ENCODE data around the gene MACROH2A2.
"Not testable (repeated sequence)": the region's sequence is repeated elsewhere in the genome, so short reads cannot be mapped to it uniquely, and the experiment has no call there.

Gene MACROH2A2

DNA sequence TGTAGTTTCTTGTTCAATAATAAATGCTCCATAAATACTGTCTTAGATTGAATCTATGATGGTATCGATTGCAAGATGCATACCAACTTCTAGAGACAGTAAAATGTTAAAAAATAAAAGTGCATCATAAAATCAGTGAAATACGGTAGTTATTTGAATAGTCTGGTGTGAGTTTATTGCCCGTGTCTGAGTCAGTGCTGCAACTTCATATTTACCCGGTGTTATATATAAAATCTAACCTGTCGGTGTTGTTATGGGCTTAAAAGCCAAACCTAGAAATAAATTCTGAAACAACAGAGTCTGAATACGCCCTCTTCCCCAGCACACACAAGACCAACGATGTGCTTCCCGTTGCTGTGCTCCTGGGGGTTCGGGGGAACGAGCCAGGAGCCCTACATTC, 16.3 kb downstream of the MACROH2A2 start:
- no peak for DNase-seq

DNA sequence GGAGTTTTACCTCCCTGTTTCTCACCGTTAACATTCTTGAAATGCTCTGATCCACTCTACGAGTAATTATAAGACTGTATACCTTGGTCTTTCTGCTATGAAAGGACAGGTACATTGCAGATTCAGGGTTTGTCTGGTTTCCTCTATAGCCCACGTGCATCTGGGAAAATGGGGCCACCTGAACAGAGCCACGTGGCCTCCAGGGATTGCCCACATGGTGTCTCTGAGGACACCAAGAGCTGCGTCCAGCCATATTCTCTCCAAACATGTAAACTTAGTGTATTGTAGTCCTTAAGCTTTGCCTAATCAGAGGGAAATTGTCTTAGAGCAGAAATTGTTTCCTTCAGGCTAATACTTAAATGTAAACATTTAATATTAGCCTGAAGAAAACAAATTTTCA, 16.7 kb downstream of the MACROH2A2 start:
- no peak for DNase-seq

DNA sequence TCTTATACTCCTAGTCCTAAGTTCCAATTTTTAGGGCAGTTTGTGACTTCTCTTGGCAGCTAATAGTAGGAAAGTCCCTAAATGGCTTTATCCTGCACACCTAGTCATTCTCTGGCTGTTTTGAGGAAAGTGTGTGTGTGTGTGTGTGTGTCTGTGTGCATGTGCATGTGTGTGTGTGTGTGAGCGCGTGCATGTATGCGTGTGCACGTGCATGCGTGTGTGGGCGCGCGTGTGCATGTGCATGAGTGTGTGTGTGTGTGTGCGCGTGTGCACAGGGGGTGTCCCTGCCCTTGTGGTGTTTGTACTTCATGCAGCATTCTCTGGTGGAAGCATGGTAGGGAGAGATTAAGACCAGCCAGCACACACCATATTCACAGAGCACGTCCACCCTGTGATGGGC, 18.2 kb downstream of the MACROH2A2 start:
- no peak for DNase-seq

DNA sequence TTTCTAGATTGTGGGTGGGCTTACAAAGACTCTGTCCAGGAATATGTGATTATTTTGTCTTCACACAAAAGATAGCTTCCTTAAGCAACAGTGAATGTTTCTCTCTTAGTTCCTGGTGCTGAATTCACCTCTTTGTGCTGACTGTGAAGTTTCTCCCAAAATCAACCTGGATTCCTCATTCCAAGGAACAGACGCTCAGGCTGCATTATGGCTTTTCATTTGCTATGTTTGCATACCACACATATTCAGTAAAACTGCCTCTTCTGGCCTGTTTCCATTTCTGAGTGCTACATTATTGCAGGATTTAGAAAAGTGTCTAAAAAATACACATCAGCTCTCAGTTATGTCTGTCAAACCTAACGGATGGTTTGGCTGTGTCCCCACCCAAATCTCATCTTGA, 21.5 kb downstream of the MACROH2A2 start:
- DNase-seq: no peak

DNA sequence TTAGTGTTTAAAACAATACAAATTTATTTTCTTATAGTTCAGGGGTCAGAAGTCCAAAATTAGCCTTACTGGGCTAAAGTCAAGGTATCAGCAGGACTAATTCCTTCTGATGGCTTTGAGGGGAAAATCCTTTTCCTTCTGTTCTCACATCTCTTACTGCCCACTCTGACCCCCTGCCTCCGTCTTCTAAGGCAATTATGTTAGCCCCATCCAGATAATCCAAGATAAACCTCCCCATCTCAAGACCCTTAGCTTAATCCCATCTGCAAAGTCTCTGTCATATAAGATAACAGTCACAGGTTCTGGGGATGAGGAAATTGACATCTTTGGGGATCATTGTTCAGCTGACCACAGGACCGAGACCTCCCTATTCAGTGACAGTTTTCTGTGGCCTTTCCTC, 22.3 kb downstream of the MACROH2A2 start:
- DNase-seq: no peak

DNA sequence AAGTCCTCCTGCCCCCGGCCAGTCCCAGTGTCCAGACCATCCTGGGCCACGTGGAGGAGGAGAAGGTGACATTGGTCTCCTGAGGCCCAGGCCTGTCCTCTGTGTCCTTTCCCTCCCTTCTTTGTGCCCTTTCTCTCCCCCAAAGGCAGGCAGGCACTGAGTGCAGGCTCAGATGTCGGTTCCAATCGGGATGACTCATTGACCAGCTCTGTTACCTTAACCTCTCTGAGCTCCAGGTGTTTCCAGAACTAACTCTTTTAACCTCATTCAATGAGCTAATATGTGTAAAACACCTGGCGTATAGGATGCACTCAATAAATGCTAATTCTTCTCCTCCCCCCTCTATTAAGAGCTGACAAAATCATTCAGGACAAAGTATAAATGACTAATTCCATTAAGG, 25.7 kb downstream of the MACROH2A2 start:
- DNase-seq: no peak

DNA sequence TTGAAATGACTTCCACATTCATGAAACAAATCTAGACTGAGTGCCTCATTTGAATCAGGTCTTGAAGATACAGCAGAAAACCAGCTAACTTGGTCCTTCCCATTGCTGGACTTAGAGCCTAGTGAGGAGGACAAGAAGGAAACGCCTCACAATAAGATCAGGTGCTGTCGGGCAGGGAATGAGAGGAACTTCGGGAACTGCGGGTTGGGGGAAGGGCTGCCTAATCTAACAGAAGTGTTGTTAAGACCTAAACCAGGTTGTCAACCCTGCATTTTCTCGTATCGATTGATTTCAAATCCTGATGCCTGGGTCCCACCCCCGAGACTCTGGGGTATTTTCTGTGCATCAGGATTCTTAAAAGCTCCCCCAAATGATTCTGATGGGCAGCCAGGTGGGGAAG, 26.3 kb downstream of the MACROH2A2 start:
- DNase-seq: no peak

DNA sequence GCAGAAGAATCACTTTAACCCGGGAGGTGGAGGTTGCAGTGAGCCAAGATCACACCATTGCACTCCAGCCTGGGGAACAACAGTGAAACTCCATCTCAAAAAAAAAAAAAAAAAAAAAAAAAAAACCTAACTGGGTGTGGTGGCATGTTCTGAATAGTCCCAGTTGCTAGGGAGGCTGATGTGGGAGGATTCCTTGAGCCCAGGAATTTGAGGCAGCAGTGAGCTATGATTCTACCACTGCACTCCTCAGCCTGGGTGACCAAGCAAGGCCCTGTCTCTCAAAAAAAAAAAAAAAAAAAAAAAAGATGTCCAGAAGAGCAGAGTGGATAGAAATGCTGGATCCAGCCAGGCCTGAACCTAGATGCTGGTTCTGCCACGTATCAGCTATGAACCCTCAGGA, 28.1 kb downstream of the MACROH2A2 start:
- not testable (repeated sequence) for DNase-seq

DNA sequence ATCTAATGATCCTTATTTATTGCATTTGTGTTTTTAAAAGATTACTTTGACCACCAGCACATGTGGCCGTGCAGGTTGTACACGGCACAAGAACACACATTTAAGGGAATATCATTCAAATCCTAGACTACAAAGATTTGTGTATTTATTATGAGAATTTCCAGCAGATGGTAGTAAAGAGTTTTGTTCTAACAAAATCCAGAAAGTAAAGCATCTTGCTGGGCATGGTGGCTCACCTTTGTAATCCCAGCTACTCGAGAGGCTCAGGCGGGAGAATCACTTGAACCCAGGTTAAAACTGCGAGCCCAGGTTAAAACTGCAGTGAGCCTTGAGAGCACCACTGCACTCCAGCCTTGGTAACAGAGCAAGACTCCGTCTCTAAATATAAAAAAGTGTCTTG, 31.5 kb downstream of the MACROH2A2 start:
- no peak for DNase-seq

DNA sequence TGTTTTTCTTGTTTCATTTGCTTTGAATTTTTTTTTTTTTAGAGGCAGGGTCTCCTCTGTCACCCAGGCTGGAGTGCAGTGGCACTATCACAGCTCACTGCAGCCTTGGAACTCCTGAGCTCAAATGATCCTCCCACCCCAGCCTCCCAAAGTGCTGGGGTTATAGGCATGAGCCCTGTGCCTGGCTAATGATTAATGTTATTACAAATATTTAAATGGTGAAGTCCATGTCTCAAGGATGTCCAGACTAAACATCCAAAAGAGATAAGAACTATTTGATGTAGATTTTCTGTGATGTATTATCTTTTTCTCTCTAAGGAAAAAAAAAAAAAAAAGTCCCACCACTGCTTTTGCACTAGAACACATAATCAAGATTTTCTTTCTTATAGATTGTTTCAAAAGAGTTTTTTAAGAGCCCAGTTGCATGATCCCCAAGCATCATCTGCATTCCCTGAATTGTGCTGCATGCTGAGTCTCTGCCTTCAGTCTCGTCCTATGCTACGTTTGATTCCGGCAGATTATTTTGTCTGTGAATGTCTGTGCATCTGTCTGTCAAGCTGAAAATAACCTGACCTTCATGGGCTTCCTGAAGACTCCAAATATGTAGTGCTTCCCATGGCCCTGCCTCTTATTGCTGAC, 33.4 kb downstream of the MACROH2A2 start:
- no peak for DNase-seq

DNA sequence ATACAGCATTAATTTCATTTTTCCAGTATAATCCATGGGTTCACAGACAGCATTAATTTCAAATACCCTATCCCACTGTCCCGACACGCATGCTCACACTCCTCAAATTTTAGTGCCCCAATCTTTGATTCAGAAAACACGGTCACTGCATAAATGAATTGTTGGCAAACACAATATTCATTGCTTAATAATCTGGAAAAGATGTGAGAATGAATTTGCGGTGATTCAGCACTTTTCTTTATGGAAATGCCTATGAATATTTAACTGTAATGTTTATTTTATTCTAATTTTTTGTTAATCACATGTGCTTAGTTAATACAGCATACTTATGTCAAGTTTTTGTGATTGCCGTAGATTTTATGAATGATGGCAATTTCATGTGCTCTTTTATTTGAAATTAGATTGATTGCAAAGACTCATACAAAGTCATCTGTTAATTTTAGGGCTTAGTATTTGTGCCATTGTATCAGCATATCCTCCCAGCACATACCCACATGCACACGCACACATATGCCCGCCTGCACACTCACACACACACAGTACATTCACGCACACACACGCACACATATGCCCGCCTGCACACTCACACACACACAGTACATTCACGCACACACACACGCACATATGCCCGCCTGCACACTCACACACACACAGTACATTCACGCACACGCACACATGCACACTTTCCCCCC, 35.1 kb downstream of the MACROH2A2 start:
- no peak for DNase-seq

DNA sequence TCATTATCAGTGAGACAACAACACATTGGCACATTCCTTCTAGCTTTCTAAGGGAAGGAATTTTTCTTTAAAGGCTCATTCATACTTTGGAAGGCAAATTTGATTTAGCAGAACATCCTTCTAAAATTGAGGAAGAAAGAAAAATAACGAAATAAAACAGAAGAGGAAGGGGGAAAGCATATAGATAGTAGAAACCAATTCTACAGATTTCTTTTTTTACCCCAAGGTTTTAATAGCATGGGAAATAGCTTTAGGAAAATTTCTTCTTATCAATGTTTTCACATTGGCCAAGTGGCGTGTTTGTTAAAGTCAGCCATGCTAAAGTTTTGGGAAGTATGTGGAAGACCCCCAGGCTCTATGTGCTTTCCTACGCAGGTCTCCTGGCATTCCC, 35.7 kb downstream of the MACROH2A2 start:
- no peak for DNase-seq

DNA sequence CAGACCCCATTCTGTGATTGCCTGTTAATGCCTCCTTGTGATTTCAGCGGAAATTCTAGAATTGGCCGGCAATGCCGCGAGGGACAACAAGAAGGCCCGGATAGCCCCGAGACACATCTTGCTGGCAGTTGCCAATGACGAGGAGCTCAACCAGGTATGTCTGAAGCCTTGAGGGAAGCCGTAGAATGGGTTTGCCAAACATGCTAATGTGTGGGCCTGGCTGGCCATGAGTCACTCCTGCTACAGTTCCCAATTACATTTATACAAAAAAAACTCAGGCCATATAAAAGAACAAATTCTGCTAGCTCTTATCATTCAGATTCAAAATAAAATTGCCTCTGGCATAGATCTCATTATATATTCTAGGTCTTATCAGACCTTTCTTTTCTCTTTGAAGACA, 37.4 kb downstream of the MACROH2A2 start:
- no peak for DNase-seq

DNA sequence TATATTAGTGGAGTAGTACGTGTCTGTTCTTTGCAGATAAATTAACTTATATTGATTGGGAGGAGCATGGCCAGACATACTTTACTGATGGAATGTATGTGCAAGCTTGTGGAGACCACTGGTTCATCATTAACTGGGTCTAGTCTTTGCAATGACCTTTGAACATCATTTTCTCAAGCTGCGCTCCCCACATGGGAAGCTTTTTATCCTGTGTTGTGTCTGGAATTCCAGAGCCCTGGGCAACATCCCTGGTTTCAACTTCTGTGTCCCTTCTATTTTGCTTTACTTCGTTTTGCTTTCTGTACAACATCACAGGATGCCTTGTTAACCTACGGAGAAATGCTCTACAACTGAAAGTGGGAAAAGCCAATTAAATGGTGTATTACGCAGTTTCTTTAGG, 38.3 kb downstream of the MACROH2A2 start:
- no peak for DNase-seq

DNA sequence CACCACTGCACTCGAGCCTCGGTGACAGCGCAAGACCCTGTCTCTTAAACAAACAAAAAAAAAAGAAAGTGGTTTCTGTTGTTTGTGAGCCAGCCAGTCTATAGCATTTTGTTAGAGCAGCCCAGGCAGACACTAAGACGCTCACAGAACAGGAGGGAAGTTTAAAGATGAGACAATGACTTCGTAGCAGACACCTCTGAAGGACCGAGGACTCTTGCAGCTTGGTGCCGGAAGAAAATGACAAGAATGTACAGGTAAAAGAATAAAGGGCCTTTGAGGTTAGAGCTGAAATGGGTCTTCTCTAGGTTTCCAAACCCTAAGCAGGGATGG, 39.7 kb downstream of the MACROH2A2 start:
- no peak for DNase-seq

DNA sequence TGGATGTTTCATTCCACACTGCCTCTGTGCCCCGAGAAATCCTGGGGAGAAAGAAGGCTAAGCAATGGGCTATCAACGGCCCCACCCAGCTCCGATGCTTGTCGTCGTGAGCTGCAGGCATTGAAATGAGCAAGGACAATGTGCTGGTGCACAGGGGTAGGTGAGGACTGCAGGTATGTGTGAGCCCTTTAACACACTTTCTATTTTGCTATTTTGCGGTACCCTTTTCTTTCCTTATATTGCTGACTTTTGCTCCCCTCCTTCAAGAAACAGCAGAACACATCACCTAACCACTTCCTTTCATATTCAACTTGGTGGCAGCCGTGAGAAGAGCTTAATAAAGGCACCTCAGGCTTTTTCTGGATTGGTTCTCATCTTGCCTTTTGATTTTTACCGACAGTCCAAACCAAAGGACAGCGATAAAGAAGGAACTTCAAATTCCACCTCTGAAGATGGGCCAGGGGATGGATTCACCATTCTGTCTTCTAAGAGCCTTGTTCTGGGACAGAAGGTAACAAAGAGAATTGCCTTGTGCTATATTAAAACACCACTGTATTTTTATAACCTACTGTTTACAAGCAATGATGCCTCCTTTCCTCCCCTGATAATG, 40.8 kb downstream of the MACROH2A2 start:
- no peak for DNase-seq

DNA sequence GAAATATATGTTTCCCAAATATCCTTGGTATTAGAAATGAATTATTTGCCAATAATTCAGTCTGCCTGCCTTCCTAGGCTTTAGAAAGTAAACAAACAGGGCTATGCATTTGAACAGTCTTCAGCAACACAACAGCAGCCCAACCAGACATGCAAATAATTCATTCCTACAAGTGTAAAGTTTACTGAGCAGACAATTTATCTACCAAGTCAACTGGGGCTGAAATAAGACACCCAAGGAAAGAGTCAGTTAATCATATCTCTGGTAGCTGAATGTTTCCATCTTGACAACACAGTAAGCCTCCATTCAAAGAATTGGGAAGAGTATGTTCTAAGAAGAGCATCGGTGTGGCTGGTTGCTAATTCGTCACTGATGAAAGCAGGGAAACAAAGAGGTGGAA, 41.6 kb downstream of the MACROH2A2 start:
- DNase-seq: no peak

DNA sequence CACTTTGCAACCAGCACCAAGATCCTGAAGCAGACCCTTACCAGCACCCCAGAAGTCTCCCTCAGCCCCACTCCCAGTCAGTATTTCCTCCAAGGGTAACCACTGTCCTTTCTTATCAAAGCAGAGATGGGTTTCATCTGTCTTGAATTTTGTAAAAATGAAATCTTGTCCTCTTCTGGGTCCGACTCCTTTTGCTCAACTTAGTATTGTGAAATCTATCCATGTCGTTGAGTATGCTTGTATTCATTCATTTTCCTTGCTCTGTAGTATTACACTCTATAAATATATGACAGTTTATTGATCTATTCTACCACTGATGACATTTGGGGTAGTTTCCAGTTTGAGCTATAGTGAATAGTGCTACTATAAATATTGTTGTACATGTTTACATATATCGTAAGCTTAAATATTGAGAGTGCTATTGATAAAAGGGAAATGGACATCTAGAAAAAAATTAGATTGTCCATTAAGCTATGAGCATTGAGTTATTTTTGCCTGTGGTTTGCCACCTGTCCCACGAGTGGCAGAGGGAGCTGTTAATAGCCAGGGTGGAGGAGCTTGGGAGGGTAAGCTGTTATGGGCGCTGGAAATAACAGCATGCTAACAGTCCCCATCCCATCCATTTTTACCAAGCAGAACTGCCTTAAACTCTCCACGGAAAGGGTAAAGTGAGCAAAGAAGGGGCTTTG, 43.5 kb downstream of the MACROH2A2 start:
- no peak for DNase-seq

DNA sequence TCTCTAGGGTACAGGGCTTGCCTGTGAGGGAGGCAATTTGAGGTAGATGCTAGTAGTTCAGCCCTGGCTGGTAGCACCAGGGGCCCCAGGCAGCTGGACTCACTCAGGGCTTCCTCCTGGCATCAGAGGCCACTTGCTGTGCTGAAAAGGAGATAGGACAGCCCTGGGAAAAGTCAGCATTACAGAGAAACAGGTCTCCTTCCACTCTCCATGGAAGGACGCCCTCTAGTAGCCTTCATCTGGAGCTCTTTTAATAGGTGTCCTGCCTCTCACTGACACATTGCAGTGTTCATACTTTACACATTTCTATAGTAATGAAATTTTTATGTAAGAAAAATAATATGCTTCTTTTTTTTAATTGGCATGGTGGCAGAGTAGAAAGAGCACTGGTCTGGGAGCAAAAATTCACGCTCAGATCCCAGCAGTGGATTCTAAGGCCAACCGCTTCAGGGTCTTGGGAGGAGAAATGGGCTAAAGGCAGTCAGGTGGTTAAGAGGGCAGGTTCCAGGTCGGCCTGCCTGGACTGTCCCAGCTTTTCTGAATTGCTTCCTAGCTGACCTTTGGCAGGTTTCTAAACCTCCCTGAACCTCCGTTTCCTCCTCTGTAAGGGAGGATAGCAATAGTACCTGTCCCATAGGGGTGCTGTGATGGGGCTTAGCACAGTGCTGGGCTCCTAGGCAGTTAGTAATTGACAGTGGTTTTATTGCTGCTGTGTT, 44.2 kb downstream of the MACROH2A2 start:
- no peak for DNase-seq

DNA sequence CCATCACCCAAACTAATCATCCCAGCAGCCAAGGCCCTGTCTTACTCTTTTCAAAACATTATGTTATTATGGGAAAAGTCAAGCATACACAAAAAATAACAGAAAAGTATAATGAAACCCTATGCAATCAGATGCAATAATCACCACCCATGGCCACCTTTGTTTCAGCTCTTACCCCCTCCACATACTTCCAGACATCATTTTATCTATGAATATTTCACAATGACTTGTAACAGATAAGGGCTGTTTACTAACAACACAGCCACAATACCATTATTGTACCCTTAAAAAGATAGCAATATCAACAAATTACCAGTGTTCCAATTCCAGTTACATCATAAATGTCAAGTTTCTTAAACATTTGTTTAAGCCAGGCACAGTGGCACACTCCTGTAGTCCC, 44.8 kb downstream of the MACROH2A2 start:
- DNase-seq: no peak

DNA sequence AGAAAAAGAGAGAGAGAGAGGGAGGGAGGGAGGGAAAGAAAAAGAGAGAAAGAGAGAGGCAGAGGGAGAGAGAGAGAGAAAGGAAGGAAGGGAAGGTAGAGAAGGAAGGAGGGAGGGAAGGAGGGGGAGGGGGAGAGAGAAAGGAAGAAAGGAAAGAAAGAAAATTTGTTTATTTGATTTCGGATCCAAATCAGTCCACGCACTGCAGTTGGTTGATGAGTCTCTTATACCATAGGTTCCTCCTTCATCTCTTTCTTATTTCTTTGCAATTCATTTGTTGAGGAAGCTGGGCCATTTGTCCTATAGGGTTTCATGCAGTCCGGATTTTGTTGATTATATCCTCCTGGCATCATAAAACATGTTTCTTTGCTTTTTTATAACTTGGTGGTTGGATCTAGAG, 45.6 kb downstream of the MACROH2A2 start:
- no peak for DNase-seq

DNA sequence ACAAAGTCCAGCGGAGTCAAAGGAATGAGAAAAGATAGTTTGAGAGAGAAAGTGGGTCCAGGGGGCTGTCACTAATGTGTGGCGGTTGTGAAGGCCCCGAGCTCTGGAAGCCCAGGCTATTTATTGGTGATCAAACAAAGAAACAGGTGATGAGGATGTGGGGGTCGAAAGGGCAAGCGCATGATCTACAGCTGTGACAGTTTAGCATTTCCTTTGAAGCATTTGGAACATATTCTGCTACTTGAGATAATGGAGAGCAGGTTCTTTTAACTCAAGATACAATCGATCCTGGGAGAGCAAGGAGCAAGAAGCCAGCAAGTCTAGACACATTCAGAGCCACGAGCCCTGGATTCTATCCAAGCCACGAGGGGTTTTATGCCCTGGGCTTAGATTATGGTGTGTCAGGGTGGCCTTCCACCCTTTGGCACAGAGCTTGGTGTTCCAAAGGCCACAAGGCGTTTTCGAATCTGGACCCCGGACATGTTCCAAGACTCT, 48.5 kb downstream of the MACROH2A2 start:
- not testable (repeated sequence) for DNase-seq

DNA sequence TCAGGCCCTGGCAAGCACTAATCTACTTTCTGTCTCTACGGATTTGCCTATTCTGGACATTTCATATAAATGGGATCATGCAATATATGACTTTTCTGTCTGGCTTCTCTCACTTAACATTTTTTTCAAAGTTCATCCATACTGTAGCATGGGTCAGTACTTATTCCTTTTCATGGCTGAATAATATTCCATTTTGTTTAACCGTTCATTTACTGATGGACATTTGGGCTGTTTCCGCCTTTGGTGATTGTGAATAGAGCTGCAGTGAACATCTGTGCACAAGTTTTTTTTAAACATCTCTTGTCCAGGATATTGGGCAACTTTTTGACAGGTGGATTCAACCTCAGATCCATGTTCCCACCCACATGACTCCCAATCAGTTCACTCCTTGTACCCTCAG, 49.0 kb downstream of the MACROH2A2 start:
- DNase-seq: no peak
